ENCODE data around the gene KCNK3.

KCNK3 gene

GRCh38 chr2:26720322-26721114 is 28.0 kb downstream of the KCNK3 start:
- Histone ChIP-seq H3K4me1 (ENCODE audit: control insufficient read depth, insufficient read depth, low read length) (peaks cover 4% of the 10 kb centered on the region), H3K4me3 (ENCODE audit: insufficient read depth, low read depth, low read length) (no peak overlapping the region), H3K27ac (ENCODE audit: insufficient read depth, low read depth, low read length, poor library complexity, severe bottlenecking) (no peak overlapping the region), H3K9me3 (ENCODE audit: control insufficient read depth, low read length) (no peaks in the 10 kb centered on the region), H3K36me3 (ENCODE audit: control insufficient read depth, insufficient read depth, low read length) (no peaks in the 10 kb centered on the region), H3K27me3 (ENCODE audit: control insufficient read depth, insufficient read depth, low read length, poor library complexity, severe bottlenecking) (no peaks in the 10 kb centered on the region)
- WGBS, 2 experiments, result 82 to 89% methylated on average over 7 of the region's 7 CpGs

- WGBS, 2 experiments, result 83 to 84% methylated on average over 12 of the region's 12 CpGs
- Histone ChIP-seq H3K36me3 (ENCODE audit: control insufficient read depth, insufficient read depth, low read length) (no peaks in the 10 kb centered on the region), H3K27me3 (ENCODE audit: control insufficient read depth, insufficient read depth, low read length, poor library complexity, severe bottlenecking) (no peaks in the 10 kb centered on the region), H3K4me3 (ENCODE audit: insufficient read depth, low read depth, low read length) (no peak overlapping the region), H3K4me1 (ENCODE audit: control insufficient read depth, insufficient read depth, low read length) (peaks cover 4% of the 10 kb centered on the region), H3K27ac (ENCODE audit: insufficient read depth, low read depth, low read length, poor library complexity, severe bottlenecking) (no peak overlapping the region), H3K9me3 (ENCODE audit: control insufficient read depth, low read length) (no peaks in the 10 kb centered on the region)
These were observed 28.9 kb downstream of the KCNK3 start for GRCh38 chr2:26721115-26722032.

- H3K4me1 ChIP-seq (ENCODE audit: control insufficient read depth, insufficient read depth, low read length), result peaks cover 4% of the 10 kb centered on the region
- no peak overlapping the region for H3K4me3 ChIP-seq (ENCODE audit: insufficient read depth, low read depth, low read length)
- 86 to 94% methylated on average over 1 of the region's 1 CpG for WGBS, 2 experiments
- H3K36me3 ChIP-seq (ENCODE audit: control insufficient read depth, insufficient read depth, low read length), result no peaks in the 10 kb centered on the region
- H3K27ac ChIP-seq (ENCODE audit: insufficient read depth, low read depth, low read length, poor library complexity, severe bottlenecking), result no peak overlapping the region
- no peaks in the 10 kb centered on the region for H3K9me3 ChIP-seq (ENCODE audit: control insufficient read depth, low read length)
- H3K27me3 ChIP-seq (ENCODE audit: control insufficient read depth, insufficient read depth, low read length, poor library complexity, severe bottlenecking), result no peaks in the 10 kb centered on the region
These were observed 29.8 kb downstream of the KCNK3 start for GRCh38 chr2:26722328-26722727.

GRCh38 chr2:26722911-26723310 is 30.4 kb downstream of the KCNK3 start:
- H3K4me3 ChIP-seq (ENCODE audit: insufficient read depth, low read depth, low read length), result no peak overlapping the region
- WGBS, 2 experiments, result 88 to 95% methylated on average over 1 of the region's 1 CpG
- no peaks in the 10 kb centered on the region for H3K36me3 ChIP-seq (ENCODE audit: control insufficient read depth, insufficient read depth, low read length)
- H3K27me3 ChIP-seq (ENCODE audit: control insufficient read depth, insufficient read depth, low read length, poor library complexity, severe bottlenecking), result no peaks in the 10 kb centered on the region
- peaks cover 4% of the 10 kb centered on the region for H3K4me1 ChIP-seq (ENCODE audit: control insufficient read depth, insufficient read depth, low read length)
- no peak overlapping the region for H3K27ac ChIP-seq (ENCODE audit: insufficient read depth, low read depth, low read length, poor library complexity, severe bottlenecking)
- H3K9me3 ChIP-seq (ENCODE audit: control insufficient read depth, low read length), result no peaks in the 10 kb centered on the region

GRCh38 chr2:26723475-26723874 is 31.0 kb downstream of the KCNK3 start:
- Histone ChIP-seq H3K27ac (ENCODE audit: insufficient read depth, low read depth, low read length, poor library complexity, severe bottlenecking) (no peak overlapping the region), H3K36me3 (ENCODE audit: control insufficient read depth, insufficient read depth, low read length) (no peaks in the 10 kb centered on the region), H3K27me3 (ENCODE audit: control insufficient read depth, insufficient read depth, low read length, poor library complexity, severe bottlenecking) (no peaks in the 10 kb centered on the region), H3K9me3 (ENCODE audit: control insufficient read depth, low read length) (no peaks in the 10 kb centered on the region), H3K4me3 (ENCODE audit: insufficient read depth, low read depth, low read length) (no peak overlapping the region), H3K4me1 (ENCODE audit: control insufficient read depth, insufficient read depth, low read length) (peaks cover 4% of the 10 kb centered on the region)
- 92 to 93% methylated on average over 3 of the region's 3 CpGs for WGBS, 2 experiments

- H3K36me3 ChIP-seq (ENCODE audit: control insufficient read depth, insufficient read depth, low read length), result no peaks in the 10 kb centered on the region
- no peaks in the 10 kb centered on the region for H3K9me3 ChIP-seq (ENCODE audit: control insufficient read depth, low read length)
- 94 to 95% methylated on average over 14 of the region's 14 CpGs for WGBS, 2 experiments
- H3K27me3 ChIP-seq (ENCODE audit: control insufficient read depth, insufficient read depth, low read length, poor library complexity, severe bottlenecking), result no peaks in the 10 kb centered on the region
- peaks cover 4% of the 10 kb centered on the region for H3K4me1 ChIP-seq (ENCODE audit: control insufficient read depth, insufficient read depth, low read length)
- H3K27ac ChIP-seq (ENCODE audit: insufficient read depth, low read depth, low read length, poor library complexity, severe bottlenecking), result no peak overlapping the region
- no peak overlapping the region for H3K4me3 ChIP-seq (ENCODE audit: insufficient read depth, low read depth, low read length)
These were observed 31.6 kb downstream of the KCNK3 start for GRCh38 chr2:26723991-26724750.

- H3K9me3 ChIP-seq (ENCODE audit: control insufficient read depth, low read length), result no peaks in the 10 kb centered on the region
- no peaks in the 10 kb centered on the region for H3K36me3 ChIP-seq (ENCODE audit: control insufficient read depth, insufficient read depth, low read length)
- H3K27me3 ChIP-seq (ENCODE audit: control insufficient read depth, insufficient read depth, low read length, poor library complexity, severe bottlenecking), result no peaks in the 10 kb centered on the region
- WGBS, 2 experiments, result 82 to 88% methylated on average over 14 of the region's 14 CpGs
- no peak overlapping the region for H3K27ac ChIP-seq (ENCODE audit: insufficient read depth, low read depth, low read length, poor library complexity, severe bottlenecking)
- H3K4me1 ChIP-seq (ENCODE audit: control insufficient read depth, insufficient read depth, low read length), result peaks cover 4% of the 10 kb centered on the region
- no peak overlapping the region for H3K4me3 ChIP-seq (ENCODE audit: insufficient read depth, low read depth, low read length)
These were observed 32.4 kb downstream of the KCNK3 start for GRCh38 chr2:26724784-26725520.

- no peaks in the 10 kb centered on the region for H3K9me3 ChIP-seq (ENCODE audit: control insufficient read depth, low read length)
- H3K27ac ChIP-seq (ENCODE audit: insufficient read depth, low read depth, low read length, poor library complexity, severe bottlenecking), result no peak overlapping the region
- H3K27me3 ChIP-seq (ENCODE audit: control insufficient read depth, insufficient read depth, low read length, poor library complexity, severe bottlenecking), result no peaks in the 10 kb centered on the region
- H3K4me1 ChIP-seq (ENCODE audit: control insufficient read depth, insufficient read depth, low read length), result peaks cover 1% of the 10 kb centered on the region
- WGBS, 2 experiments, result 91 to 93% methylated on average over 7 of the region's 7 CpGs
- H3K36me3 ChIP-seq (ENCODE audit: control insufficient read depth, insufficient read depth, low read length), result no peaks in the 10 kb centered on the region
- H3K4me3 ChIP-seq (ENCODE audit: insufficient read depth, low read depth, low read length), result no peak overlapping the region
These were observed 32.9 kb downstream of the KCNK3 start for GRCh38 chr2:26725521-26725820.

GRCh38 chr2:26726228-26726627 is 33.7 kb downstream of the KCNK3 start:
- no CpG with 5 or more reads among the region's 1 CpG for WGBS, 2 experiments
- no peaks in the 10 kb centered on the region for H3K9me3 ChIP-seq (ENCODE audit: control insufficient read depth, low read length)
- H3K27ac ChIP-seq (ENCODE audit: insufficient read depth, low read depth, low read length, poor library complexity, severe bottlenecking), result no peak overlapping the region
- no peak overlapping the region for H3K4me3 ChIP-seq (ENCODE audit: insufficient read depth, low read depth, low read length)
- no peaks in the 10 kb centered on the region for H3K27me3 ChIP-seq (ENCODE audit: control insufficient read depth, insufficient read depth, low read length, poor library complexity, severe bottlenecking)
- no peaks in the 10 kb centered on the region for H3K4me1 ChIP-seq (ENCODE audit: control insufficient read depth, insufficient read depth, low read length)
- H3K36me3 ChIP-seq (ENCODE audit: control insufficient read depth, insufficient read depth, low read length), result no peaks in the 10 kb centered on the region
